PC-9 (cell line): Measurements from ENCODE around the gene IDH3G. TPM values are rescaled to one million over a fixed set of nuclear protein-coding genes. Genes with fewer than 3 reads are reported as not detected.

Source experiments
- BruUV-seq: library from RNA; stranded (reverse); fragments of 400-500 nt; replicated peaks from 2 replicates; lab custom pipeline; 2021; lab: Mats Ljungman, UMichigan
- CTCF ChIA-PET: fragments of 300-600 bp; sonication (Branson Sonifier 250); formaldehyde crosslinking; loops from one replicate; lab custom pipeline; 2022; ENCODE audit warnings: antibody characterized with exemption; lab: Charles Lee
- POLR2A ChIA-PET: fragments of 300-600 bp; sonication (Branson Sonifier 250); formaldehyde crosslinking; loops from one replicate; lab custom pipeline; 2022; ENCODE audit warnings: antibody characterized with exemption; ENCODE audit not compliant: unreplicated experiment; lab: Charles Lee
- DNase-seq, 2 experiments: peaks; one replicate each; pipeline versions ENCODE4 v3.0.0 to v3.0.0-alpha.2; 2015 to 2022; ENCODE audit warnings: mixed read lengths in 1 of 2
- H2AFZ ChIP-seq: fragments of 200-600 bp; sonication (generic); 2 replicates; pipeline ENCODE4 v1.8.1; 2017; ENCODE audit warnings: antibody characterized with exemption
- H3F3A ChIP-seq: fragments of 200-600 bp; sonication (generic); 2 replicates; pipeline ENCODE4 v1.8.1; 2017; ENCODE audit warnings: antibody characterized with exemption, mild to moderate bottlenecking, low read depth; ENCODE audit not compliant: insufficient read depth
- H3K27ac ChIP-seq: fragments of 200-600 bp; sonication (generic); 2 replicates; pipeline ENCODE4 v1.6.1; 2016; ENCODE audit warnings: mixed run types
- H3K27me3 ChIP-seq: fragments of 200-600 bp; sonication (generic); 2 replicates; pipeline ENCODE4 v1.6.1; 2016; ENCODE audit warnings: low read depth, mixed run types; ENCODE audit not compliant: insufficient read depth
- H3K36me3 ChIP-seq: fragments of 200-600 bp; sonication (generic); 2 replicates; pipeline ENCODE4 v1.6.1; 2016; ENCODE audit warnings: low read depth, mixed run types
- H3K4me1 ChIP-seq: fragments of 200-600 bp; sonication (generic); replicated peaks from 2 replicates; pipeline ENCODE4 v1.6.1; 2016; ENCODE audit warnings: mixed run types; ENCODE audit not compliant: insufficient read depth
- H3K4me2 ChIP-seq: fragments of 200-600 bp; sonication (generic); 2 replicates; pipeline ENCODE4 v1.6.1; 2017; ENCODE audit warnings: mixed run types
- H3K4me3 ChIP-seq: fragments of 200-600 bp; sonication (generic); 2 replicates; pipeline ENCODE4 v1.6.1; 2016; ENCODE audit warnings: mixed run types
- H3K79me2 ChIP-seq: fragments of 200-600 bp; sonication (generic); 2 replicates; pipeline ENCODE4 v1.6.1; 2017; ENCODE audit warnings: low read depth, mixed run types
- H3K9me2 ChIP-seq: fragments of 200-600 bp; sonication (generic); 2 replicates; pipeline ENCODE4 v1.8.1; 2017; ENCODE audit warnings: mild to moderate bottlenecking; ENCODE audit not compliant: insufficient read depth
- H3K9me3 ChIP-seq: fragments of 200-600 bp; sonication (generic); 2 replicates; pipeline ENCODE4 v1.8.1; 2016; ENCODE audit warnings: low read depth; ENCODE audit not compliant: insufficient read depth
- H4K20me1 ChIP-seq: fragments of 200-600 bp; sonication (generic); 2 replicates; pipeline ENCODE4 v1.8.1; 2017; ENCODE audit not compliant: insufficient read depth
- EZH2 ChIP-seq: fragments of 200-600 bp; sonication (generic); IDR thresholded peaks from 2 replicates; pipeline ENCODE4 v1.8.0; 2017; ENCODE audit warnings: antibody characterized with exemption, low read depth
- intact Hi-C: fragments of 100-400 bp; cut with micrococcal nuclease; formaldehyde crosslinking; loops from one replicate; pipeline ENCODE4 v1.10.0; 2022; ENCODE audit not compliant: unreplicated experiment
- total RNA-seq: library from RNA; stranded (reverse); gene quantifications from 2 replicates; pipeline ENCODE4 v1.2.3, GENCODE V29; 2021
- TF ChIP-seq, protein P1 (sequence below): fragments of 200-600 bp; sonication (generic); conservative IDR thresholded peaks from 2 replicates; pipeline ENCODE4 v1.6.1; 2017; ENCODE audit warnings: mixed run types, antibody characterized with exemption, mild to moderate bottlenecking, moderate library complexity

IDH3G gene
- total RNA-seq, 1 experiment from 2014 or later: 63.4 TPM

GRCh38 chrX:153797415-153798015 lies 3.3 kb upstream of the IDH3G start:
- no TSS peak for BruUV-seq
- no peak overlapping the region for H3K27ac ChIP-seq
- DNase-seq: no peak
- H2AFZ ChIP-seq: no peak overlapping the region
- H3K36me3 ChIP-seq: no peaks in the 10 kb centered on the region
- CTCF ChIA-PET: no interaction called here
- H3K4me2 ChIP-seq: no peak overlapping the region
- H3F3A ChIP-seq: peaks cover 5% of the 10 kb centered on the region; the same call in 1 of the 2 replicates
- POLR2A ChIA-PET: no interaction called here
- TF ChIP-seq, protein P1, sequence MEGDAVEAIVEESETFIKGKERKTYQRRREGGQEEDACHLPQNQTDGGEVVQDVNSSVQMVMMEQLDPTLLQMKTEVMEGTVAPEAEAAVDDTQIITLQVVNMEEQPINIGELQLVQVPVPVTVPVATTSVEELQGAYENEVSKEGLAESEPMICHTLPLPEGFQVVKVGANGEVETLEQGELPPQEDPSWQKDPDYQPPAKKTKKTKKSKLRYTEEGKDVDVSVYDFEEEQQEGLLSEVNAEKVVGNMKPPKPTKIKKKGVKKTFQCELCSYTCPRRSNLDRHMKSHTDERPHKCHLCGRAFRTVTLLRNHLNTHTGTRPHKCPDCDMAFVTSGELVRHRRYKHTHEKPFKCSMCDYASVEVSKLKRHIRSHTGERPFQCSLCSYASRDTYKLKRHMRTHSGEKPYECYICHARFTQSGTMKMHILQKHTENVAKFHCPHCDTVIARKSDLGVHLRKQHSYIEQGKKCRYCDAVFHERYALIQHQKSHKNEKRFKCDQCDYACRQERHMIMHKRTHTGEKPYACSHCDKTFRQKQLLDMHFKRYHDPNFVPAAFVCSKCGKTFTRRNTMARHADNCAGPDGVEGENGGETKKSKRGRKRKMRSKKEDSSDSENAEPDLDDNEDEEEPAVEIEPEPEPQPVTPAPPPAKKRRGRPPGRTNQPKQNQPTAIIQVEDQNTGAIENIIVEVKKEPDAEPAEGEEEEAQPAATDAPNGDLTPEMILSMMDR: no peak
- TF ChIP-seq EZH2: no peak
- H3K4me1 ChIP-seq: peaks cover 15% of the 10 kb centered on the region; the same call in 1 of the 2 replicates
- H3K4me3 ChIP-seq: no peak overlapping the region
- H3K9me2 ChIP-seq: no peaks in the 10 kb centered on the region
- intact Hi-C loops: loop anchor here (10.0 kb wide), 1 partner anchor 87 kb away; the partner anchor contains the start of gene L1CAM
- H3K79me2 ChIP-seq: peaks cover 35% of the 10 kb centered on the region
- H3K27me3 ChIP-seq: no peaks in the 10 kb centered on the region
- H4K20me1 ChIP-seq: no peaks in the 10 kb centered on the region
- no peaks in the 10 kb centered on the region for H3K9me3 ChIP-seq

DNA sequence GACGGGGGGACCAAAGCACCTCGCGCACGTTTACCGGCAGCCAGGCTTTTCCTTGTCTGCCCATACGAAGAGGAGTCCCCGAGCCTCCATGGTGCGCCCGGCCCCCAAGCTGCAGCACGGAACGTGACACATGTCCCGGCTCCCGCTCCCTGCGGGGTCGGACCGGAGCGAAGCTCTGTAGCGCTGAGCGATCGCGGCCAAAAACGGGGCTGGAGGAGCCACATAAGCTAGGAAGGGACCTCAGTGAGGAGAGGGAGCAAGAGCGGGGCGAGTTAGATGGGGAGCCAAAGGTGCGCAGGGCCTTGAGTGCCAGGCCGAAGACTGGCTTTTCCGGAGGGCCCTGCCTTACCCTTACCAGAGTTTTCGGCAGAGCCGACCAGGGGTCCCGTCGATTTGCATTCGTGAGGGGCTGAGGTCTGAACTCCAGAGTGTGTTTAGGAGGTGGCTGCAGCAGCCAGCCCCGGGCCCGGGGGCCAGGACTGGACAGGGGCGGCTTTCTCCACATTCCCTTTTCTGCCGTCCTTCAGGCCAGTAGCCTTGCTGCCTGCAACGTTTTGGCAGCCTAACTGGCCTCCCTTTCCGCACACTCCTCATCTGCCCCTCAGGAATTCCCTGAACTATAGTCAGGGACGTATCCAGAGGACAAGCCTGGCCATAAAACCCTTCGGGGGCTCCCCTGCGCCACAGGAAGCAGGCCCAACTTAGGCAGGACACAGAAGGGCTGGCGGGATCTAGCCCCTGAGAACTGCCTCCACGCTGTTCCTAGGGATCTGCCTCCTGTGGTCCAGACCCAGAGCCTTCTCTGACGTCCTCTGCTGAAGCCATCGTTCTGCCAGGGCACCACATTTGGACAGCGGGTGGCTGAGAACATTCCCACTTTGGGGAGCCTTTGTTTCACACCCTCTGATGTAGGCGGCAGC lies 982 bp upstream of the IDH3G start:
- TF ChIP-seq, protein P1: no peak
- no peak for TF ChIP-seq EZH2
- peaks cover 5% of the 10 kb centered on the region; the same call in 1 of the 2 replicates for H3F3A ChIP-seq
- no peaks in the 10 kb centered on the region for H3K9me2 ChIP-seq
- H3K4me3 ChIP-seq: peak overlapping the region; percentile 93
- H3K4me1 ChIP-seq: peaks cover 15% of the 10 kb centered on the region; the same call in 1 of the 2 replicates
- intact Hi-C loops: loop anchor here (1.0 to 10.0 kb wide), 5 partner anchors 29 to 133 kb away; partner anchors contain the start of gene L1CAM
- no peaks in the 10 kb centered on the region for H3K9me3 ChIP-seq
- H3K36me3 ChIP-seq: no peaks in the 10 kb centered on the region
- H3K4me2 ChIP-seq: peak overlapping the region; percentile 98
- ChIA-PET CTCF (no interaction called here), POLR2A (interaction anchor here (0.5 to 0.6 kb wide), 2 partner anchors 116 to 540 kb away, joined by 3 read pairs; no protein-coding TSS in a partner anchor)
- H3K27me3 ChIP-seq: no peaks in the 10 kb centered on the region
- peak overlapping the region; percentile 49; the same call in 1 of the 2 replicates for H3K27ac ChIP-seq
- H2AFZ ChIP-seq: peak overlapping the region; percentile 85
- TSS peak; percentile 66 for BruUV-seq
- no peak for DNase-seq
- no peaks in the 10 kb centered on the region for H4K20me1 ChIP-seq
- H3K79me2 ChIP-seq: peaks cover 46% of the 10 kb centered on the region

- H3K4me1 ChIP-seq: peaks cover 15% of the 10 kb centered on the region; the same call in 1 of the 2 replicates
- H3K9me2 ChIP-seq: no peaks in the 10 kb centered on the region
- no peak for DNase-seq
- H3K9me3 ChIP-seq: no peaks in the 10 kb centered on the region
- peak overlapping the region; percentile 91 for H3K4me2 ChIP-seq
- no TSS peak for BruUV-seq
- H4K20me1 ChIP-seq: no peaks in the 10 kb centered on the region
- H3K4me3 ChIP-seq: peak overlapping the region; percentile 93
- TF ChIP-seq, protein P1: no peak
- TF ChIP-seq EZH2: no peak
- no peaks in the 10 kb centered on the region for H3K27me3 ChIP-seq
- ChIA-PET POLR2A (interaction anchor here (0.6 to 0.7 kb wide), 2 partner anchors 40 to 133 kb away, joined by 4 read pairs; partner anchors contain the start of gene ARHGAP4), CTCF (interaction anchor here (1.1 kb wide), 1 partner anchor 84 kb away, joined by 3 read pairs; no protein-coding TSS in a partner anchor)
- H2AFZ ChIP-seq: peak overlapping the region; percentile 80
- H3F3A ChIP-seq: no peaks in the 10 kb centered on the region
- H3K79me2 ChIP-seq: peaks cover 46% of the 10 kb centered on the region
- no peaks in the 10 kb centered on the region for H3K36me3 ChIP-seq
- H3K27ac ChIP-seq: no peak overlapping the region
- intact Hi-C loops: loop anchor here (10.0 kb wide), 1 partner anchor 92 kb away; the partner anchor contains the start of gene L1CAM
These were observed 884 bp downstream of the IDH3G start for GRCh38 chrX:153793291-153793690.
